Keratinocyte (primary cell): Measurements from ENCODE around the gene VIPR2.

Experiments used
- EZH2 ChIP-seq: IDR thresholded peaks from one replicate; pipeline ENCODE4 v1.6.1; 2012; ENCODE audit warnings: inconsistent platforms, mild to moderate bottlenecking, low read length, moderate library complexity
- TF ChIP-seq, protein P1 (sequence below), 3 experiments: IDR thresholded peaks in 1 of 3; conservative IDR thresholded peaks in 1 of 3; optimal IDR thresholded peaks in 1 of 3; 2 replicates in 2 of 3; 3 replicates in 1 of 3; pipeline versions ENCODE3 to v1.5.1; 2011; ENCODE audit warnings: low read length in 3 of 3, mild to moderate bottlenecking in 3 of 3, moderate library complexity in 2 of 3, control low read depth in 1 of 3, inconsistent platforms in 1 of 3; ENCODE audit not compliant: insufficient read depth in 2 of 3; ENCODE audit errors: extremely low read depth in 1 of 3

GRCh38 chr7:159107161-159107892 lies 37.3 kb downstream of the VIPR2 start:
- TF ChIP-seq, protein P1, sequence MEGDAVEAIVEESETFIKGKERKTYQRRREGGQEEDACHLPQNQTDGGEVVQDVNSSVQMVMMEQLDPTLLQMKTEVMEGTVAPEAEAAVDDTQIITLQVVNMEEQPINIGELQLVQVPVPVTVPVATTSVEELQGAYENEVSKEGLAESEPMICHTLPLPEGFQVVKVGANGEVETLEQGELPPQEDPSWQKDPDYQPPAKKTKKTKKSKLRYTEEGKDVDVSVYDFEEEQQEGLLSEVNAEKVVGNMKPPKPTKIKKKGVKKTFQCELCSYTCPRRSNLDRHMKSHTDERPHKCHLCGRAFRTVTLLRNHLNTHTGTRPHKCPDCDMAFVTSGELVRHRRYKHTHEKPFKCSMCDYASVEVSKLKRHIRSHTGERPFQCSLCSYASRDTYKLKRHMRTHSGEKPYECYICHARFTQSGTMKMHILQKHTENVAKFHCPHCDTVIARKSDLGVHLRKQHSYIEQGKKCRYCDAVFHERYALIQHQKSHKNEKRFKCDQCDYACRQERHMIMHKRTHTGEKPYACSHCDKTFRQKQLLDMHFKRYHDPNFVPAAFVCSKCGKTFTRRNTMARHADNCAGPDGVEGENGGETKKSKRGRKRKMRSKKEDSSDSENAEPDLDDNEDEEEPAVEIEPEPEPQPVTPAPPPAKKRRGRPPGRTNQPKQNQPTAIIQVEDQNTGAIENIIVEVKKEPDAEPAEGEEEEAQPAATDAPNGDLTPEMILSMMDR (optimal IDR thresholded peaks at IDR 0.05 in 1 of 3, IDR thresholded peaks at IDR 0.05 in 1 of 3, conservative IDR thresholded peaks at IDR 0.05 in 1 of 3; ENCODE audit: extremely low read depth in 1 of 3, insufficient read depth in 2 of 3, low read length in 3 of 3) = no peak
- TF ChIP-seq EZH2 = no peak
